ENCODE results near the gene NPHP1.
"Not testable (repeated sequence)": the region's sequence is repeated elsewhere in the genome, so short reads cannot be mapped to it uniquely, and the experiment has no call there.

NPHP1 gene
- total RNA-seq = 2.3 to 4.1 reads per million in 2 donors

DNA sequence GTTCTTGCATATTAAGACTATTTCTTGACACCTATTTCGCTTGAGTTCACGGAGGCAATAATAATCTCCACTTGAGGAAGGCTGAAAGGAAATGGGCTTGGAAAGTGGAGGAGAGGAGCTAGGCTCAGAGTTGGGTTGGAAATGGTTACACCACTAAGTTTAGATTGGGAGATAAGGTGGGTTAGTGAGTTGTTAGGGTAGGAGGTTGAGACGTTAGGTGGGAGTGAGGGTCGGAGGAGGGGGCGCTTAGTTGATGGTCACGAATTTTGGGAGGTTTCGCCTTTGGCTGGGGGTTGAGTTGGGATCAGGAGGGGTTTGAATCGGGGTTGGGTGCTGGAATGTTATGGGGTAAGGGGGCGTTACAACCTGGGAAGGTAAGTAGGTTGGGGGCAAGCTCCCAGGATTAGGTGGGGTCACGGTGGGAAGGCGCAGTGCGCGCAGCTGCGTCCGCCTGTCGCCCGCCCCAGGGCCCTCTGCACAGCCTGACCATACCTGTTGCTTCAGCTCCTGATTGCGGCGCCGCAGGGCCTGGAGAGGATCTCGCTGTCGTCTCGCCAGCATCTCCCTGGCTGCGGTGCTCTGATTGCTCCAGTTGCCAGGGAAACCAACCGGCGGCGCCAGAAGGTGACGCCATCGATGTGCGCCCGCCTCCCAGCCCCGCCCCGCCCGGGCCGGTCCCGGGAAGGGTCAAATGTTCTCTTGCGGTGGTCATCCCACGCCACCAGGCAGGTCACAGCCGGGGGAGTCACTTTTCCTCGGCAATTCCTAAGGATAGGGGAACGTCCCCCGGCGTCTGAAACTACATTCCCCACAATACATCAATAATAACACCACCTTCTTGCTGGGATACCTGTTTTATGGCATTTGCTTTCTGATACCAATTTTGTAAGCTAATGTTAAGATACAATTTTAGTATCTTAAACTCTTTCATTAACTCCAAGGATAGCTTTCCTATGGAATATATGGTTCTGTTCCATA, at the start of gene NPHP1:
NPHP1 (minus strand) TSS at position 606 of the 978 bp plus-strand sequence; CDS start at position 561, 45 bp downstream.
- peak; percentile 71 for DNase-seq

DNA sequence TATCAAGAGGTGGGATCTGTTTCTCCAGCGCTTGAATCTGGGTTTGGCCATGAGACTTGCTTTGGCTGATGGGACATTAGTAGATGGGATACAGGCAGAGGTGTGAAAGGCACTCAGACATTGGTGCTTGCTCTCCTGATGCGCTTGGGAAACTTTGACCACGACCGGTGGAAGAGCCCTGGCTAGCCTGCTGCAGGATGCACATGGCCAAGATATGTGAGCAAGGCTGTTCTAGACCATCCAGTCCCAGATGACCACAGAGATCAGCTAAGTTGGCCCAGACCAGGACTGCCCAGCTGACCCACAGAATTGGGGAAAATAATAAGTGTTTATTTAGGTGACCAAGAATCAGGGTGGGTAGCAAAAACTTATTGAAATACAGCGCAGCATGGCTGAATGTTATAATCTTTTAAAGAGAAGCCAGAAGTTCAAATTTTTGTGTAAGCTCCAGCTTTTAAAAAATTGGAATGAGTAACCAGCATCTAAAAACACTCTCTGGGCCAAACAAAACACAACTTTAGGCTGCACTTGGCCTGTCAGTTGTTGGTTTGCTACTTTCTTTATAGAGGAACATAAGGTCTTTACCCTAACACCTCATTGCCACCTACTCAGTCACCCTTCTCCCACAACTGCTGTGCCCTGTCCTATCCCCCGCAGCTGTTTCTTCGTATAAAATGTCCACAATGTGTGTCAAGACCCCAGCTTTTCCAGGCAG, 43.4 kb upstream of the NPHP1 start:
- not testable (repeated sequence) for DNase-seq

GRCh38 chr2:110245488-110246435, 40.9 kb upstream of the NPHP1 start:
- DNase-seq = not testable (repeated sequence)

DNA sequence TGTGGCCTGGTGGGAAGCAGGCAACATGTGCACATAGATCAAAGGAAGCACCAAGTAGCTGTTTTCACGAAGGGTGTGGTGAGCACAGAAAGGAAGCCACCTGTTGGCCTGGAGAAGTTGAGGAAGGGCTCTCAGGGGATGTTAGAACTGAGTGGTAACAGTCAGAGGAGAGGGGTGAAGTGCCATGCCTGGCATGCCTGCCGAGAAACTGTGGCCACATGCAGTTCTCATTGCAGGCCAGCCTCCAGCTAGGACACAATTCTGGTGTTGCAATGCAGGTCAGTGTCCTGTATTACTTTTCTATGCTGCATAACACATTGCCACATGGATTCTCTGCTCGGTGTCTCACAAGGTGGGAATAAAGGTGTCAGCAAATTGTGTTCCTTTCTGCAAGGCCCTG, 38.5 kb upstream of the NPHP1 start:
- DNase-seq = not testable (repeated sequence)

DNA sequence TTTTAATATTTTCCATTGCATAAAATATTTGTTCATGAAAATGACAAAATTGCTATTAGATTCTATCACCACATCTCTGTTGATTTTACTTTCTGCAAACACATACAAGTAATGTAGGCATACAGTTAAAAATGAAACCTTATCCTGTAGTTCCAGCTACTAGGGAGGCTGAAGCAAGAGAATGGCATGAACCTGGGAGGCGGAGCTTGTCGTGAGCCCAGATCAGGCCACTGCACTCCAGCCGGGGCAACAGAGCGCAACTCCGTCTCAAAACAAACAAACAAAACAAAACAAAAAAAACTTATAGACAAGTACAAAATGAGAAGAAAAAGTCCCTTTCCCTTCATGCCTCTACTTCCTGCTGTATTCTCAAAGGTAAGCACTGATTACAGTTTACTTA, 29.7 kb upstream of the NPHP1 start:
- DNase-seq = not testable (repeated sequence)

DNA sequence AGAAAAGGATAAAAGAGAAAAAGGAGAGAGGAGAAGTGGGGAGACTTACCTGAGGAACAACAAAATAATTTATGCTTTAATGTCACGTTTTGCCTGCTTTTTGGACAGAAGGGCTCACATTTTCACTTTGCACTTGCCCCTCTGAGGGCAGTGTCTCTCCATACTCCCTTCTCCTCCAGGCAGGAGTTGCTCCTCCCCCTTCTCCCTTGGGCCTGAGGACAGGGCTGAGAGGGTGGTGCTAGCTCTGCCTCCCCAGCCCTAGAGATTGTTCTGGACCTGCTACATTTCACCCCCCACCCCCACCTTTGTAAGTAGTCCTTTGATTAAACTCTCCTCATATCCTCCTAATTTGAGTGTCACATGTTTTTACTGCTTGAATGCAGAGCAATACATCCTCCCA, 25.1 kb upstream of the NPHP1 start:
- not testable (repeated sequence) for DNase-seq

DNA sequence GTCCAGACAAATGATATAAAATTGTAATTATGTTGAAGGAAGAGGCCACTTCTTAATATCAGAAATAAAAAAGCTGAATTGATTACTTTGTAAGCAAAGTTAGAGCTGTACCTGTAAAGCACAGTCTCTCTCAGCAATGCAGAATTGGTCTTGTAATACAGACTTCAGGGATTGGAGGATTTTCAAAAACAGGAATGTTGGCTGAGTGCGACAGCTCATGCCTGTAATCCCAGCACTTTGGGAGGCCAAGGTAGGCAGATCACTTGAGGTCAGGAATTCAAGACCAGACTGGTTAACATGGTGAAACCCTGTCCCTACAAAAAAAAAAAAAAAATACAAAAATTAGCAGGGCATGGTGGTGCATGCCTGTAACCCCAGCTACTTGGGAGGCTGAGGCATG, 17.8 kb upstream of the NPHP1 start:
- not testable (repeated sequence) for DNase-seq

GRCh38 chr2:110221938-110222337, 17.1 kb upstream of the NPHP1 start:
- no peak for DNase-seq

DNA sequence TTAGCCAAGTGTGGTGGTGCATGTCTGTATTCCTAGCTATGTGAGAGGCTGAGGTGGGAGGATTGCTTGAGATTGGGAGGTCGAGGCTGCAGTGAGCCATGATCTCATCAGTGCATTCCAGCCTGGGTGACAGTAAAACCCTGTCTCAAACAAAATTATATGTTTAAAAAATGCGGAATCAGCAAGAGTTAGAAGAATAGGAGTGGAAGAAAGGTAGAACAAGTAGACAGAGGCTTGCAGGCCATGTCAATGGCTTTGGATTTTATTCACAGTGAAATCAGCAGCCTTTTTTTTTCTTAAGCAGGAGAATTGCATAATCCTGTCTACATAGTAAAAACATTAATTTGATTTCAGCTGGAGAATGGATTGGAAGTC, 15.4 kb upstream of the NPHP1 start:
- no peak for DNase-seq

DNA sequence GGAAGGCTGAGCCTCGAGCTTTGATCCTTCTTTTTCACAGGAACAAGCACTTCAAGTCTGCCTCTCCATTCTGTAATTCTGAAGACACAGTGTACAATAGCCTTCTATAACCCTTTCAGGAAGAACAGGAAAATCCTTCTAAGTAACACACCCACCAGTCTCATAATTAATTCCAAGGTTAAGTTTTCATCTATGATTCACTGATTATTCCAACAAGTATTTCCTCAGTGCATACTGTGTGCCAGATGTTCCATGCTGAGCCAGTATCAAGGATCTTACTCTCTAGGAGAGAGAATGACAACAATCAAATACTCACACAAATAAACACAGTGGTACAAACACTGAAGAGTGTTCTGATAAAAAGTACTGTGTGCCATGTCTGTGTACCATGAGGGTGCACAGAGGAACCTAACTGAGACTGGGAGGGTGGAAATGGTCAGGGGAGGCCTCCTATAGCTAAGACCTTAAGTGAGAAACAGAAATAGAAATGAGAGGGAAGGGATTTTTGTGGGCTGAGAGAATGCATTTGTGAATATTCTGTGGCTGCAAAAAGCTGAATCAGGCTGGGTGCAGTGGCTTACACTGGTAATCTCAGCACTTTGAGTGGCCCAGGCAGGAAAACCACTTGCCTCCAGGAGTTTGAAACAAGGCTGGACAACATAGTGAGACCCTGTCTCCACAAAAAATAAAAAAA, 14.8 kb upstream of the NPHP1 start:
- no peak for DNase-seq

GRCh38 chr2:110218889-110219288, 14.1 kb upstream of the NPHP1 start:
- DNase-seq = not testable (repeated sequence)

GRCh38 chr2:110216803-110217202, 12.0 kb upstream of the NPHP1 start:
- no peak for DNase-seq

DNA sequence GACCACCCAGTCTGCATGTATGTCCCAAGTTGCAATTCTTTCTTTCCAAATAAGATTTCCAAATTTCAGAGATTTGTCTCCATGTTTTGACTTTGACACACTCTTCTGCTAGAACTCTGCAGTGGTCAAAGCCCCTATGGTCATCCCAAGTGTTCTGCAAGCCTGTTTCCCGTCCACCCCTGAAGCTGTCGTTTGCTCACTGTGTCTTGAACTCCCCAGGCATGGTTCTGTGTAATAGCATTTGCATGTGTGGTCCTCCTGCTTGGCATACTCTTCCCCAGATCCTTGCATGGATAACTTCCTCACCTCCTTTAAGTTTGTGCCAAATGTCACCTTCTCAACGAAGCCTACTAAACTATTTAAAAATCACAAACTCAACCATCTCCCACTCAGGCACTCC, 11.4 kb upstream of the NPHP1 start:
- no peak for DNase-seq

- DNase-seq = no peak
Measured at GRCh38 chr2:110215566-110216158, 10.8 kb upstream of the NPHP1 start.

DNA sequence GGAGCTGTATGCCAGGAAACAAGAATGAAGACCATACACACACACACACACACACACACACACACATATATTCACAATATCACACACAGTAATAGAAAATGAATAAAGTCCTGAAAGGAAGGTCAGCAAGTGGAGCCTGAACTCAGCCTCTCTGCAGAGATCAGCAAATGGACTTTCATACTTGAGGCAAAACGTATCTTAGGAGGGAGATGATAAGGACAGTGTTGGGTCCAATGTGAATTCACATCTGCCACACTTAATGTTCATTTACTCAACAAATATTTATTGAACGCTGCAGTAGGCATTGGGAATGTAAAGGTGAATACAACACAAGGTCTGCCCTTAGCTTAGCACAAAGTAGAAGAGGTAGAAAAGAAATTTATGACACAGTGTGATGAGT, 10.3 kb upstream of the NPHP1 start:
- DNase-seq = no peak

- not testable (repeated sequence) for DNase-seq
Measured at GRCh38 chr2:110213522-110213921, 8.7 kb upstream of the NPHP1 start.

GRCh38 chr2:110211938-110212858, 7.4 kb upstream of the NPHP1 start, which contains the start of gene MTLN:
MTLN (minus strand) TSS chr2:110212547; CDS start chr2:110212525, 22 bp downstream.
- DNase-seq = peak; percentile 62

- no peak for DNase-seq
Measured at GRCh38 chr2:110205660-110206455, 1.0 kb upstream of the NPHP1 start.

GRCh38 chr2:110198016-110198415, 6.8 kb downstream of the NPHP1 start:
- no peak for DNase-seq

All from activated gamma-delta T cell (primary cell).